HG03280 (cell line): ENCODE data around the gene MAGEB17.
A peak's percentile ranks its signal among the peaks of the same experiment; 100 is the strongest.
"Not testable (repeated sequence)": the region's sequence is repeated elsewhere in the genome, so short reads cannot be mapped to it uniquely, and the experiment has no call there.

ENCODE experiments used
- ATAC-seq: cut with Tn5 transposase; IDR thresholded peaks from one replicate; pipeline ENCODE4 v1.9.1; 2021; ENCODE audit warnings: mild to moderate bottlenecking, moderate library complexity; ENCODE audit not compliant: unreplicated experiment

MAGEB17 gene

GRCh38 chrX:16167181-16167580 is at the start of gene MAGEB17:
Gene MAGEB17, plus strand, starts transcription at chrX:16167481. Its CDS starts 2,902 bp downstream, at chrX:16170383.
- no peak for ATAC-seq

- ATAC-seq = peak; percentile 90
Measured at GRCh38 chrX:16119353-16120220, 47.7 kb upstream of the MAGEB17 start.

- ATAC-seq = no peak
Measured at GRCh38 chrX:16120431-16120830, 46.9 kb upstream of the MAGEB17 start.

GRCh38 chrX:16123222-16123786 is 44.0 kb upstream of the MAGEB17 start, which contains the start of gene GRPR:
Gene GRPR, plus strand, starts transcription at chrX:16123565. Its CDS starts 389 bp downstream, at chrX:16123954.
- ATAC-seq = peak; percentile 67

- no peak for ATAC-seq
Measured at GRCh38 chrX:16124201-16124600, 43.1 kb upstream of the MAGEB17 start.

GRCh38 chrX:16125520-16126149 is 41.6 kb upstream of the MAGEB17 start:
- ATAC-seq = no peak

- ATAC-seq = no peak
Measured at GRCh38 chrX:16130707-16131106, 36.6 kb upstream of the MAGEB17 start.

GRCh38 chrX:16134936-16135335 is 32.3 kb upstream of the MAGEB17 start:
- ATAC-seq = no peak

GRCh38 chrX:16136080-16136479 is 31.2 kb upstream of the MAGEB17 start:
- no peak for ATAC-seq

- no peak for ATAC-seq
Measured at GRCh38 chrX:16137416-16138107, 29.7 kb upstream of the MAGEB17 start.

GRCh38 chrX:16138108-16138427 is 29.2 kb upstream of the MAGEB17 start:
- no peak for ATAC-seq

GRCh38 chrX:16140448-16140847 is 26.8 kb upstream of the MAGEB17 start:
- ATAC-seq = no peak

GRCh38 chrX:16140983-16141382 is 26.3 kb upstream of the MAGEB17 start:
- ATAC-seq = no peak

- ATAC-seq = no peak
Measured at GRCh38 chrX:16141422-16142245, 25.6 kb upstream of the MAGEB17 start.

GRCh38 chrX:16142246-16142558 is 25.1 kb upstream of the MAGEB17 start:
- no peak for ATAC-seq

- no peak for ATAC-seq
Measured at GRCh38 chrX:16143968-16144367, 23.3 kb upstream of the MAGEB17 start.

GRCh38 chrX:16144420-16144819 is 22.9 kb upstream of the MAGEB17 start:
- no peak for ATAC-seq

- not testable (repeated sequence) for ATAC-seq
Measured at GRCh38 chrX:16145093-16145492, 22.2 kb upstream of the MAGEB17 start.

- ATAC-seq = no peak
Measured at GRCh38 chrX:16145656-16146055, 21.6 kb upstream of the MAGEB17 start.

GRCh38 chrX:16148896-16149295 is 18.4 kb upstream of the MAGEB17 start:
- no peak for ATAC-seq
